GM08714 (cell line): Measurements from ENCODE around the gene SMG9.
"Not testable (repeated sequence)": the region's sequence is repeated elsewhere in the genome, so short reads cannot be mapped to it uniquely, and the experiment has no call there.

Experiments
- H3K4me3 ChIP-seq: fragments of 200-500 bp; sonication (Bioruptor generic); 2 replicates; pipeline ENCODE4 v1.5.1; 2014; ENCODE audit warnings: mild to moderate bottlenecking, low read length, inconsistent platforms
- ZNF274 ChIP-seq: IDR thresholded peaks from 2 replicates; pipeline ENCODE4 v1.6.1; 2012; ENCODE audit warnings: mild to moderate bottlenecking, low read depth, low read length

SMG9 gene

GRCh38 chr19:43784241-43784980, 29.6 kb upstream of the SMG9 start:
- no peak for TF ChIP-seq ZNF274
- no peak overlapping the region for H3K4me3 ChIP-seq

DNA sequence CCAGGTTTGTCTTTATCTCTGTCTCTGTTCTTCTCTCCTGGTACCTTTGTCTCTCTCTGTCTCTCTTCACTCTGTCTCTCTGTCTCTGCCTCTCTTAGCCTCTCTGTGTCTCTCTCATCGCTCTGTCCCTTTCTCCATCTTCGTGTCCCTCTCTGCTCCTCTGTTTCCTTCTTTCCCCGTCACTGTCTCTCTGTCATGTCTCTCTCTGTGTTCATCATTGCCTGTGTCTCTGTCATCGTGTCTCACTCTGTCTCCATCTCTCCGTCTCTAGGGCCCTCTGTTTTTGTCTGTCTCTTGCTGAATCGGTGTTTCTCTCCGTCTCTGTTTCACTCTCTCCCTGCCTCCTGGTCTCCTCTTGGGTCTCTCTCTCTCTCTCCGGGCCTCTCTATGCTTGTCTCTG, 28.9 kb upstream of the SMG9 start:
- H3K4me3 ChIP-seq = no peak overlapping the region
- TF ChIP-seq ZNF274 = no peak

GRCh38 chr19:43782689-43783231, 28.0 kb upstream of the SMG9 start:
- no peak for TF ChIP-seq ZNF274
- no peak overlapping the region for H3K4me3 ChIP-seq

DNA sequence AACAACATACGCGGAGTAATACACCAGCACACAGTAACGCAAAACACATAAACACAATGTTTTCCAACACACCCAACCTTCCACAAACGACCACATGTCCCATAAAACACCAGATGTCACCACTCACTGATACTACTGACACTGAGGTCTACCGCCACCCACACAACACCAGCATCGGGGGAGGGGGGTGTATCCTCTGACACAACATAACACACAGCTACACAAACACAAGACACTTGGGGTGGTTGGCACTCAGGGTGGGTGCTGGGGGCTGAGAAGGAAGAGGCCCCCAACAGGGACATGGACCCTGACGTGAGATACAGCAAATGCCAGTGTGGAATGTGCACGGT, 27.5 kb upstream of the SMG9 start:
- no peak for TF ChIP-seq ZNF274
- no peak overlapping the region for H3K4me3 ChIP-seq

DNA sequence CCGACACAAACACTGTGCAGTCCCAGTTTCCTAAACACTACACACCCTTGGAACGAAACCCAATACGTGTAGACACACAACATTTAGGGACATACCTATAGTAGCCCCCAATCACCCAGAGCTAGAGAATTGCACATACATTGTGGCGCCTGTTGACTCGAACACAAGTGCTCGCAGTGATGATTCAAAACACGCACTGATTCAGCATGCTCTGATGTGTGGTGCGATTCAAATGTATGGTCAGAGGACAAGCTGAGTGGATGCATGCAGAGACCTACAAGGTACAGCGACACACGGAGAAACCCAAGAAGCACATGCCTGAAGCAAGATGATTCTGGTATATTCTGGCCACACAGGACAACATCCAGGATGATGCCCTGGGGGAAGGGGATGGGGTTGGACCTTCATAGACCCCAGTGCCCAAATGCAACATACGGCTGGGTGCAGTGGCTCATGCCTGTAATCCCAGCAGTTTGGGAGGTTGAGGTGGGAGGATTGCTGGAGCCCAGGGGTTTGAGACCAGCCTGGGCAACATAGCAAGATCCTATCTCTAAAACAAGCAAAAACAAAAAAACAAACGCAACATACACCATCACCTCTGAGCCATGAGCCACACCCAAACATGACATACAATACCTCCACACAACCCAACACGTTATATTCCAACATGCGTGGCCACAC, 27.0 kb upstream of the SMG9 start:
- no peak for TF ChIP-seq ZNF274
- no peak overlapping the region for H3K4me3 ChIP-seq

GRCh38 chr19:43780706-43781525, 26.2 kb upstream of the SMG9 start, which contains the start of gene KCNN4:
KCNN4 (minus strand) TSS chr19:43780973; CDS start chr19:43780861, 112 bp downstream.
- no peak for TF ChIP-seq ZNF274

GRCh38 chr19:43779820-43780219, 25.1 kb upstream of the SMG9 start:
- H3K4me3 ChIP-seq = peak overlapping the region; percentile 73
- TF ChIP-seq ZNF274 = no peak

More at GRCh38 chr19:43780706-43781525, 26.2 kb upstream of the SMG9 start, which contains the start of gene KCNN4:
- peak within 1 kb of the TSS; percentile 73 for H3K4me3 ChIP-seq

DNA sequence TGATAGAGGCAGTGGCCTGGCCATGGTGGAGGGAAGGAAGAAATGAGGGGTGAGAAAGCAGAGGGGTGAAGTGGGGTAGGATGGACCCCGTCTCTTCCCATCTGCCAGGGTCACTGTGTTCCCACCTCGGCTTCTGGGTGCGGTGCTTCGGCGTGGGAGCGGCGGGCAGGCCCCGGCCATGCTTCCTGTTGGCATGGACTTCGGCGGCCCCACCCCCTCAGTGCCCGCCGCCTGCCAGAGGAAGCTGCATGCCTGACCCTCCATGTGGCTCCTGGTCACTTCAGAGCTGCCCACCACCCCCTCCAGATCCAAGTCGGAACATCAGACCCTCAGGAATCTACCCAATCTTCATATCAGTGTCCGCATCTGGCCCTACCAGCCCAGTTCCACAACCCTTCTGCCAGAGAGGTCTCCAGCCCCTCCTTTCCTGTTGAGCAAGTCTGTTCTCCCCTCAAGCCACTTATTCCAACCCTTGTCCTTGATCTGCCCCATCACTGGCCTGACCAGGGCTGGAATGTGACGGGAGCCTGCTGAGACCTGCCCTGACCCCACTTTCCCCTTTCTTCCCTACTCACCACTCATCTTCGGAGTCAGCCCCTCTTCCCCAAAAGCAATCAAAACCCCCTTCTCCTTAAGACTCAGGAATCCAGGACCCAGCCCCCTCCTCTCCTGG, 24.5 kb upstream of the SMG9 start:
- peak overlapping the region; percentile 73 for H3K4me3 ChIP-seq

DNA sequence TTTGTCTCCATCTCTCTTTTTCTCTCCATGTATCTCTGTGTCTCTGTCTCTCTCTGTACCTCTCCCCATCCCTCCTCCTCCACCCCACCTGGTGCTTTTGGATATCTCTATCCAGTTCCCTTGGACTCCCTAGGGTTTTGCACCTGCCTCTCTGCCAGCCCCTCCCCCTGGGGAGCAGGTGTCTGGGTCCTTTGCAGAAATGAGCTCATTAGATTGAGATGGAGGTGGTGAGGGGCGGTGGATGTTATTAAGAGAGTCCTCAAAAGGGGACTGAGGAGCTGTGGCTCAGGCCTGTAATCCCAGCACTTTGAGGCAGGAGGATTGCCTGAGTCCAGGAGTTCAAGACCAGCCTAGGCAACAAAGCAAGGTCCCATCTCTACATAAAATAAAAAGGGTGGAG, 23.9 kb upstream of the SMG9 start:
- TF ChIP-seq ZNF274 = no peak
- peak overlapping the region; percentile 73; the same call in 1 of the 2 replicates for H3K4me3 ChIP-seq

More for the DNA sequence above, 24.5 kb upstream of the SMG9 start:
- no peak for TF ChIP-seq ZNF274

- TF ChIP-seq ZNF274 = no peak
- H3K4me3 ChIP-seq = peak overlapping the region; percentile 32; the same call in 1 of the 2 replicates
Measured at GRCh38 chr19:43777163-43777695, 22.5 kb upstream of the SMG9 start.

DNA sequence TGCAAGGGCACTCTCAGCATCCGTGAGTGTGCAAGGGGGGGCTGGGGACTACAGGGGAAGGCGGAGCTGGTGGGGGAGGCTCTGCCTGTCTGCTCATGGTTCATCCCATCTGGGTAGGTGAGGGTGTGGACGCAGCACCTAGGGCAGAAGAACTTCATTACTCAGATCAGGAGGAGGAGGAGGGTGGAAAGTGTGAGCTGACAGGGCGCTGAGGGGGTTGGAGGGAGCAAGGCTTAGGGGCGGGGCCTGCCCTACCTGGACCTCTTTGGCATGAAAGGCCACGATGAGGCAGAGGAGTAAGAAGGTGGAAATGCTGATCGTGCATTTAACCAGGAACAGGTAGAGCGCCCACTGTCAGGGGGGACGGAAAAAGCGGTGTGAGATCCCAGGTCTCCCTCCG, 21.5 kb upstream of the SMG9 start:
- no peak for TF ChIP-seq ZNF274
- no peak overlapping the region for H3K4me3 ChIP-seq

DNA sequence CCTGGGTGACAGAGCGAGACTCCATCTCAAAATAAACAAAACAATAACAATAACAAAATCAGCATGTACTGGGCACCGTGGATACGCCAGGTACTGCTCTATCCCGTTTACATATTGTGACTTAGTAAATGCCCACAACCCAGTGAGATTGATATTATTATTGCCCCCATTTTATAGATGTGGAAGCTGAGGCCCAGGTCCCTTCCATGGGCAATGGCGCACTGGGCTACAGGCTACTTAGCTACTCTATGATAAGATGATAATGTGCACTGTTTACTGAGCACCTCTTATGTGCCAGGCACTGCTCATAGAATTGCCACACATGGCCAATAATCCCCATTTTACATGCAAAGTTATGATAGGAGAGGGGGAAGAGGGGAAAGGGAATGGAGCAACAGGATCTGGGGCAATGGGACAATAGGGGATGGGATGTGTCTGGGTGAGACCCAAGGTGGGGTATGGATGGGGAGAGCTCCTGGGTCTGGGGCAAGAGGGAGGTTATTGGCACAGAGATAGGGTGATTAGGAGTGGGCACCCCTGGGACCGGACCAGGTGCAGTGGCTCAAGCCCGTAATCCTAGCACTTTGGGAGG, 20.6 kb upstream of the SMG9 start:
- no peak for TF ChIP-seq ZNF274
- H3K4me3 ChIP-seq = no peak overlapping the region

- H3K4me3 ChIP-seq = not testable (repeated sequence)
Measured at GRCh38 chr19:43774940-43775258, 20.1 kb upstream of the SMG9 start.
